IPS DF 4.7 (cell line): ENCODE results near the gene CTDSP1.

Source experiments
- DNase-seq: peaks from one replicate; pipeline ENCODE4 v3.0.0-alpha.2; 2013; ENCODE audit warnings: low spot score; ENCODE audit errors: extremely low read depth

The CTDSP1 gene

DNA sequence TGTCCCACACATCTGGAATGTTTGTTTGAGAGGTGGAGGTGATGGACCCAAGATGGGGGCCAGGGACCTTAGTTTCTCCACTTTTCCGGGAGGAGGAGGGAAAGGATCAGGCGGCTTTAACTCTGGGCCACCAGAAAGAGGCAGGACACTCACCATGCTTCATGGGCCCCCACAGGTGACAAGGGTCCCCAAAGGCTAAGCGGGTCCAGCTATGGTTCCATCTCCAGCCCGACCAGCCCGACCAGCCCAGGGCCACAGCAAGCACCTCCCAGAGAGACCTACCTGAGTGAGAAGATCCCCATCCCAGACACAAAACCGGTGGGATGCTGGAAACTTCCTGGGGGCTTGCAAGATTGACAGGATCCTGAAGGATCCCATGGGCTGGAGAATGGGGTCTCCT, 16.9 kb upstream of the CTDSP1 start:
- DNase-seq = no peak

- DNase-seq = no peak
These were observed 15.7 kb upstream of the CTDSP1 start for GRCh38 chr2:218383892-218384519.

DNA sequence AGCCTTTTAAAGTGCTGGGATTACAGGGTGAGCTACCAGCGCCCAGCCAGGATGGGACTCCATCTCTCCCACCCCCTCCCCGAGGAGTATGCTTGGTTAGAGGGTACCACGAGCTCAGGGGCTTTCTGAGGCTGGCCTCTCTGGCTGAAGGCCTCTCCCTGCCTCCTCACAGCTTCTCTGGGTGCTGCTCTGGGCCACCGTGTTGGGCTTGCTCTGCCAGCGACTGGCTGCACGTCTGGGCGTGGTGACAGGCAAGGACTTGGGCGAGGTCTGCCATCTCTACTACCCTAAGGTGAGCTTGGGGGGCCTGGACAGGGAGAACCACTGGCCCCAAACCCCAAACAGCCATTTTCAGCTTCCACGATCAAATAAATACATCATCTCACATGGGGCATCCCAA, 14.7 kb upstream of the CTDSP1 start:
- no peak for DNase-seq

DNA sequence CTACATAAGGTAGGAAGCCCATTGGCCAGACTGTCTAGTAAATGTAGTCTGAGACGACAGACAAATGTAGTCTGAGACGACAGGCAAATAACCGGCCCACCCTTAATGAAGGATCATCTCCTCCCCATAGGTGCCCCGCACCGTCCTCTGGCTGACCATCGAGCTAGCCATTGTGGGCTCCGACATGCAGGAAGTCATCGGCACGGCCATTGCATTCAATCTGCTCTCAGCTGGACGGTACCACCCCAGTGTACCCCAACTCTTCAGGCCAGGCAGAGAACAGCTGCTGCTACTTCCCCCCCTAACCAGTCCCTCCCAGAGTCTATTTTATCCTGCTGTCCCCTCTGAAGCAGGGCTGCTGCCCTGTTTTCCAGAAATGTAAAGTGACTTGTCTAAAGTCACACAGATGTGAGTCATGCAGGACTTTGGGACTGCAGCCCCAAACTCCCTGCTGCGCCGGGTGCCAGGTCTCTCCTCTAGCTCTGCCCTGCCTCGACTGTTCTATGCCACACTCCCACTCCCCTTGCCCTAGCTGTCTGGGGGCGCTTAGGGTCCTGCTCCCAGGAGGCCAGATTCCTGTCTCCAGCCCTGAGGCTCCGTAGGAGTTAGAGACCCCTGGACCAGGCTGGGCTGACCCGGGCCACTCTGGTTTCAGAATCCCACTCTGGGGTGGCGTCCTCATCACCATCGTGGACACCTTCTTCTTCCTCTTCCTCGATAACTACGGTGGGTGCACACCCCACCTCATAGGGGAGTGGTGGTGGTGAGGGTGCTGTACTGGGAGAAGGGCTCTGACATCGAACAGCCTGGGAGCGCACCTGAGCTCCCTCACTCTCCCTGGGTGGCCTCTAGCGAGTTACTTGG, 12.9 kb upstream of the CTDSP1 start:
- DNase-seq = no peak

- no peak for DNase-seq
These were observed 12.1 kb upstream of the CTDSP1 start for GRCh38 chr2:218387369-218388194.

DNA sequence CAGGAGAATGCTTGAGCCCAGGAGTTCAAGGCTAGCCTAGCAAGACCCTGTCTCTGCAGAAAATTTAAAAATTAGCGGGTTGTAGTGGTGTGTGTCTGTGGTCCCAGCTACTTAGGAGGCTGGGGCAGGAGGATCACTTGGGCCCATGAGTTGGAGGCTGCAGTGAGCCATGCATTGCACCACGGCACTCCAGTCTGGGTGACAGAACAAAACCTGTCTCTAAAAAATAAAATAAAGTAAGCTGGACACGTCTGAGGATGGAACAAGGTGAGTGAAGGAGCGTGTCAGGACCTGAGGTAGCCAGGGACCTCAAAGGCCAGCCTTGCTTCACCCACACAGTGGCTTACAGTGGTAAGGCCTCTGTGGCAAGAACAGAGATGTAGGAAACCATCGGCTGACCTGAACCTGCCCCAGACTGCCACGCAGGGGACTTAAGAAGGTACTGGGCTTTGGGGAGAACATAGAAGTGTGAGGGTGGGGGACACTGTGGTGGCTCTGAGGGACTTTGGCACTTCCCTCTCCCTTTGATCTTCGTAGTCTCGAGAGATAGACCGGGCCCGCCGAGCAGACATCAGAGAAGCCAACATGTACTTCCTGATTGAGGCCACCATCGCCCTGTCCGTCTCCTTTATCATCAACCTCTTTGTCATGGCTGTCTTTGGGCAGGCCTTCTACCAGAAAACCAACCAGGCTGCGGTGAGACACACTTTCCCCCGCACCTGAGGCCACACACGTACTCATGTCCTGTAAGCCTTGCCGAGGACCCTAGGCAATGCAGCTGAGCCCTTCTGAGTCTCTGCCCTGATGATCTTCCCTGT, 10.1 kb upstream of the CTDSP1 start:
- DNase-seq = no peak

GRCh38 chr2:218391202-218391601, 8.5 kb upstream of the CTDSP1 start:
- DNase-seq = no peak

GRCh38 chr2:218392459-218392858, 7.2 kb upstream of the CTDSP1 start:
- no peak for DNase-seq

GRCh38 chr2:218392891-218393462, 6.7 kb upstream of the CTDSP1 start:
- no peak for DNase-seq

DNA sequence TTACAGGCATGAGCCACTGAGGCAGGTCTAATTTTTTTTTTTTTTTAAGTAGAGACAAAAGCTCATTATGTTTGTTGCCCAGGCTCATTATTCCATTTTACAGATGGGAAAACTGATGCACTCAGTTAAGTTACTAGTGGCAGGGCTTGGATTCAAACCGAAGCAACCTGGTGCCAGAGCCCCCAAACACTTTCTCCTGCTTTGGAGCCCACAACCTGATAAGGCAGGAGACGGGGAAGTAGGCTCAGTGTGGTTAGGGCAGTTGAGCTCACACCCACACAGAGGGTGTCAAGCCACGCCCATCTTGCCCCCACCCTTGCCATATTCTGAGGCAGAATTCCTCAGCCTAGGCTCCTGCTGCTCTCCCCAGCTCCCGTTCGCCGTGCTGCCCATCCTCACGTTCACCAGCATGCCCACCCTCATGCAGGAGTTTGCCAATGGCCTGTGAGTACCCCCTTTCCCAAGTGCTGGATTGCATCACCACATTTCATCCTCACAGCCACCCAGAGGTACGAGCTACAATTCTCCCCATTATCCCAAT, 5.8 kb upstream of the CTDSP1 start:
- no peak for DNase-seq

DNA sequence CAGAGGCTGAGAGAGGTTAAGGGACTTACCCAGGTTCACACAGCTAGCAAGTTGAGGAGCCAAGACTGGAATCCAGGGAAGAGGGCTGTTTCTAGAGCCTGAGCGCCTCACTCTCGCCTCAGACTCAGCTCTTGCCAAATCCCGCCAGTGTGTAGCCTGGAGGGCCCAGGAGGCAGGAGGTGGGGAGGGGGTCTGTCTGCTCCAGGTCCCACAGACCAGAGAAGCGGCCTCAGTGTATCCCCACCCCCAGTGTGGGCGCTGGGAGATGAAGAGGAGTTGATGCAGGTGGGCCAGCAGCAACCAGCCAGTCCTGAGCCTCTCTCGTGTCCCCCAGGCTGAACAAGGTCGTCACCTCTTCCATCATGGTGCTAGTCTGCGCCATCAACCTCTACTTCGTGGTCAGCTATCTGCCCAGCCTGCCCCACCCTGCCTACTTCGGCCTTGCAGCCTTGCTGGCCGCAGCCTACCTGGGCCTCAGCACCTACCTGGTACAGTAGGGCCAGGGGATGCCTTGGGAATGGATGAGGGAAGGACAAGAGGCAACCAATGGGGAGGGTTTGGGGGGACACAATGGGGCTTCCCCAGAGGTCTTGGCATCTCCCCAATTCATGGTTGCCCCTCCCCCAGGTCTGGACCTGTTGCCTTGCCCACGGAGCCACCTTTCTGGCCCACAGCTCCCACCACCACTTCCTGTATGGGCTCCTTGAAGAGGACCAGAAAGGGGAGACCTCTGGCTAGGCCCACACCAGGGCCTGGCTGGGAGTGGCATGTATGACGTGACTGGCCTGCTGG, 5.2 kb upstream of the CTDSP1 start:
- no peak for DNase-seq

GRCh38 chr2:218395090-218395444, 4.6 kb upstream of the CTDSP1 start:
- DNase-seq = no peak

DNA sequence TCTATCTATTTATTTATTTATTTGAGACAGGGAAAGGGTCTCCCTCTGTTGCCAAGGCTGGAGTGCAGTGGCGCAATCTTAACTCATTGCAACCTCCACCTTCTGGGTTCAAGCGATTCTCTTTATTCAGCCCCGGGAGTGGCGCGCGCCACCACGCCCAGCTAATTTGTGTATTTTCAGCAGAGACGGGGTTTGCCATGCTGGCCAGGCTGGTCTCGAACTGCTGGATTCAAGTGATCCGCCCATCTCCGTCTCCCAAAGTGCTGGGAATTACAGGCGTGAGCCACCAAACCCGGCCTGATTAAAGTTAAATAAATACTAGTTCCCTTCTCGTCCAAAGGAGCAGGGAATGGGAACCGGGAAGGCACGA, 4.2 kb upstream of the CTDSP1 start:
- DNase-seq = no peak

GRCh38 chr2:218395826-218396687, 3.6 kb upstream of the CTDSP1 start:
- DNase-seq = no peak

DNA sequence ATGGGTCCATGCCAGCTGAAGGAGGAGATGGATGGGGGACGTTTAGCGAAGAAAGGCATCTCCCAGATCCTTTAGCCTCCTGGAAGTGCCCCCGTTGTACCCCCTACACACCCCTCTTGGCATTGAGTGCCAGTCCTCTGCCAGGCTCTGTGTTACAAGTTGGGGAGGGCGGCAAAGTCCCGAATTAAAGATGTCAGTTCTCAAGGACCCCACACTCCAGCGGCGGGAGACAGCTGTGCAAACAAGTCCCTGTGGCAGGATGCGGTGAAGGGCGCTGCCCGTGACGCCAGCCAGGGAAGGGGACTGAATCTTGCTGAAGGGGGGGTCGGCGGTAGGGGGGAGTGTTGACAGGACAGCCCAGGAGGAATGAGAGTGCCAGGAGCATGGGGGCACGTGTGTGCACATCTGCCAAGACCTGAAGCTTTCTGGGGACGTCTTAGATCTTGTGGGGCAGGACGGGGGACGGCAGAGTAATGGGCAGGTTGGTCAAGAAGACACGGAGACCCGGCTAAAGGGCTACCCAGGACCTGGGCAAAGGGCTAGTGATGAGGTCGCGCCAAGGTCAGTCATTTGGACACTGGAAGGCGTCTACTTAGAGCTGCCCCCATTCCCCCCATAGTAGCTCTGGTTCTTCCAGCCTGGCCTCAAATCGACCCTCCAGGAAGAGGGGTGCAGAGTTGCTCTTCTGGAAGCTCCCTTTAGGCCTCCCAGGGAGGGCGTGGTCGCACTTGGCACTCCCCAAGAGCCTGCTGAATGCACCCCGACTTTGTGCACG, 2.8 kb upstream of the CTDSP1 start:
- no peak for DNase-seq

DNA sequence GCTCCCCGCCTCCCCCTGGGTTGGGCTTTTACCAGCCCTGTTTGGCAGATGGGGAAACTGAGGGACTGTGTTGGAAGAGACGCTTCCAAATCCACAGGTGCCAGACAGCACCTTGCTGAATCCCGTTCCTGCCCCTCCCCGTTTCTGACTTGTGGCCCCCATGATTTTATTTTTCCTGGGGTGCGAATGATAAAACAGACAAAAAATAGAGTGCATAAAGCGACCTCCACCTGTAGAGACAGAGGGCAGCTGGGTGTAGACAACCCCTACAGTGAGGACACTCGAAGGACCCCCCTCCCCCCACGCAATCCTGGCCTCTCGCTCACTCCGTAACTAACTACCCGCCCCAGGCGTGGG, 2.2 kb upstream of the CTDSP1 start:
- DNase-seq = no peak

DNA sequence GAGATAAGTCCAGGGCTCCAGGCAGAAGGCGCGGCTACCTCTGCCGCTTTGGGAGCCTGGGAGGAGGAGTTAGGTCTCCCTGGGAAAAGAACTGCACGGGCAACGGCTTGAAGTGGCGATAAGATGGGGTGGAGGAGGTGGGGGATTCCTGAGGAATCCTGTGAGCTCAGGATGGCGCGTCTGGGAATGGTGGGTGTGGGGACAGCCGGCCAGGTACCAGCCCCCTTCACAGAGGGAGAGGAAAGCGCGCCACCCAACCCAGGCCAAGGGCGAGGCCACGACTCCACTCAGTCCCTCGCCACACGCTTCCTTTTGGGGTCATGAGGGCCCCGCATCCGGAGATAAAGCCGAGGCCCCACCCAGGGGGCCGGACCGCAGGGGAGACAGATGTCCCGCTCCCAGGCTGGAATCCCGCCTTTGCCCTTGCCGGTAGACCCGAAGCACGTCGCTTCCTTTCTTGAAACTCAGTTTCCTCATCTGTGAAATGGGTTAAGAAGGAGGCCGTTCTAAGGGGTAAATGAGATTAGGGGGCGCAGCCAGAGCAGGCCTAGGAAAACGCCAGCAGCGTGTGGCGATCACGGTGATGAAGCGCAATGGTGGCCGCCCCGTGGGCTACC, 1.7 kb upstream of the CTDSP1 start:
- DNase-seq = no peak
